ENCODE data around the gene NLE1.
"Not testable (repeated sequence)": the region's sequence is repeated elsewhere in the genome, so short reads cannot be mapped to it uniquely, and the experiment has no call there.

NLE1 gene

DNA sequence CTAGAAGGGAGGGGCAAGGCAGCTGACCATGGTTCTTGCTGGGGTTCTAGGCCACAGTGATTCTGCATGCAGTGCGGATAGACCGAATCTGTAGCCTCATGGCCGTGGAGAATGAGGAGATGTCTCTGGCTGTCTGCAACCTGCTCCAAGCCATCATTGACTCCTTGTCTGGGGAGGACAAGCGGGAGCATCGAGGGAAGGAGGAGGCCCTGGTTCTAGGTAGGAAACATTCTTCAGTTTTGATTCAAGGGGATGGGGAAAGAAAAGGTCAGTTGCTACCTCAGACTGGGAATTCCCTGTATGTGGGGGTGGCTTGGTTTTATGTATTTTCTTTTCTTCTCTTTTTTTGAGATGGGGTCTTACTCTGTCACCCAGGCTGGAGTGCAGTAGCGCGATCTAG lies 13.1 kb upstream of the NLE1 start:
- H3K9ac ChIP-seq (ENCODE audit: insufficient read length), result no peak overlapping the region
- no peak for TF ChIP-seq POLR2AphosphoS5 (IDR thresholded peaks at IDR 0.05; ENCODE audit: borderline replicate concordance, low read depth, low read length)
- TF ChIP-seq FOXP2 (optimal IDR thresholded peaks at IDR 0.05; ENCODE audit: control extremely low read depth, extremely low read length, insufficient read depth), result no peak
- TF ChIP-seq EZH2 (IDR thresholded peaks at IDR 0.05), result no peak
- no peaks in the 10 kb centered on the region for H3K9me3 ChIP-seq (ENCODE audit: low read depth, low read length)
- no peak for DNase-seq (ENCODE audit: low read depth, low spot score)
- H3K27ac ChIP-seq, result no peak overlapping the region
- H3K4me3 ChIP-seq, result no peak overlapping the region
- no peaks in the 10 kb centered on the region for H3K36me3 ChIP-seq (ENCODE audit: insufficient read depth, low read length)

DNA sequence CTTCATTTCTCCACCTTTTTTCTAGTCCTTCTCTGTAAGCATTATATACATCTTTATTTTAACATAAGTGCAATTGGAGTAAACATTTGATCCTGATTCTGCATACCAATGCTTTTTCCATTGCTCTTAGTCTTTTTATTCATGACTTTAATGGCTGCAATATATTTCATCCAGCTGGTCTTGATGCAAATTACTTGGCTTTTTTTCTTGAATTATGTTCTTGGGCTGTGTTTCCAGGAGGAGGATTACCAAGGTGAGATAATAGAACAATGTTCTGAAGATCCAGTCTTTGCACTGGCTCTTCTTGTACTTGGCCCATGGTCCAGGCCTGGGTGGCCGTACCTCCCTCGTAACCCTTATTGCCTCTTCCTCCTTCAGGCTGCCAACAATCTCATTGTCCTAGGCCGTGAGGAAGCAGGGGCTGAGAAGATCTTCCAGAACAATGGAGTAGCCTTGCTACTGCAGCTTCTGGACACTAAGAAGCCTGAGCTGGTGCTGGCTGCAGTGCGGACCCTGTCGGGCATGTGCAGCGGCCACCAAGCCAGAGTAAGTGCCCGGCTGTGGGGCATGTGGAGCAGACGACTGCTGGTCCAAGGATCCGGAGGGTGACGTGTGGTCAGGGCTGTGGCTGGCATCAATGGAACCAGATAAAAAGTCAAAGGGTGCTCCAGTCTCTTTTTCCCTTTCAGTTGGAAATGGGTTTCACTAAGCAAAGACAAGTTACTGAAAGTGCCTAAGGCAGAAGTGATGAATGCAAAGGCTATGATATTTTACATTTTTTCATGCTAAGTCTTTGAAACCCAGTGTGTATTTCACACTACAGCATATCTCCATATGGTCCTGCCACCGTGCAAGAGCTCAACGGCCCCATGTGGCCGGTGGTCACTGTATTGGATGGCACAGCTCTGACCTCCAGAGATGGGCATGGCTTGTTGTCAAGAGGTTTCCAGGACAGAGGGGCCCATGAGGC lies 12.4 kb upstream of the NLE1 start:
- TF ChIP-seq FOXP2 (optimal IDR thresholded peaks at IDR 0.05; ENCODE audit: control extremely low read depth, extremely low read length, insufficient read depth) (no peak), POLR2AphosphoS5 (IDR thresholded peaks at IDR 0.05; ENCODE audit: borderline replicate concordance, low read depth, low read length) (no peak), EZH2 (IDR thresholded peaks at IDR 0.05) (no peak)
- no peak for DNase-seq (ENCODE audit: low read depth, low spot score)
- H3K27ac ChIP-seq, result no peak overlapping the region

DNA sequence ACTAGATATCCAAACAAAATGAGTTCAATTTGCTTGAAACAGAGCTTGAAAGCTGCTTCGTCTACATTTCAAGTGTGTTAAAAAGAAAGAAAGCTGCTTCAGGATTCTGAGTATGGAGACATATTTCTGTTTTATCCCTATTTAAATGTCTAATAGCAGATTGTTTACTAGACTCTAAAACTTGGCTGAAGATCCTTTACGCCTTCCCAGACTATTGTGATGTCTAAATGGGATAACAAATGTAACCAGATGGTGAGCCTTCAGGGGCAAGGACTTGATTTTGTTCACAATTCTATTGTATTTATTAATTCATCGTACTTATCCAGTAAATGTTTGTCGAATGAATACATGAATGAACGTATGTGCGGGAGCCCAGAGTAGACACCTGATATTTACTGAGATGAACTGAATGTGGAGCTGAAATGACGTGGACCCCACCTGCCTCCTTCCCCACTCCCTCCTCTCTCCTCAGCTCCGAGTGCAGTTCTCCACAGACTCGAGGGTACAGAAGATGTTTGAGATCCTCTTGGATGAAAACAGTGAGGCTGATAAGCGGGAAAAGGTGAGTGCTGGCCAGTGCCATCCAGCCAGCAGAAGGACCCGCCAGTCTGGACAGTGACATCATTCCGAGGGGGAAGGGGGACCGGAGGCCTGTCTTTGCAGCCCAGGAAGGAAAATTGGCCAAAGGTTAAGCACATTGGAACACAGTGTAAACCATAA lies 10.5 kb upstream of the NLE1 start:
- no peaks in the 10 kb centered on the region for H3K36me3 ChIP-seq (ENCODE audit: insufficient read depth, low read length)
- no peaks in the 10 kb centered on the region for H3K9me3 ChIP-seq (ENCODE audit: low read depth, low read length)
- TF ChIP-seq POLR2AphosphoS5 (IDR thresholded peaks at IDR 0.05; ENCODE audit: borderline replicate concordance, low read depth, low read length) (no peak), FOXP2 (optimal IDR thresholded peaks at IDR 0.05; ENCODE audit: control extremely low read depth, extremely low read length, insufficient read depth) (no peak), EZH2 (IDR thresholded peaks at IDR 0.05) (no peak)
- no peak overlapping the region for H3K4me3 ChIP-seq
- no peak overlapping the region for H3K9ac ChIP-seq (ENCODE audit: insufficient read length)
- DNase-seq (ENCODE audit: low read depth, low spot score), result no peak
- no peak overlapping the region for H3K27ac ChIP-seq

More for the DNA sequence above, 12.4 kb upstream of the NLE1 start:
- Histone ChIP-seq H3K36me3 (ENCODE audit: insufficient read depth, low read length) (no peaks in the 10 kb centered on the region), H3K9ac (ENCODE audit: insufficient read length) (no peak overlapping the region), H3K4me3 (no peak overlapping the region), H3K9me3 (ENCODE audit: low read depth, low read length) (no peaks in the 10 kb centered on the region)

DNA sequence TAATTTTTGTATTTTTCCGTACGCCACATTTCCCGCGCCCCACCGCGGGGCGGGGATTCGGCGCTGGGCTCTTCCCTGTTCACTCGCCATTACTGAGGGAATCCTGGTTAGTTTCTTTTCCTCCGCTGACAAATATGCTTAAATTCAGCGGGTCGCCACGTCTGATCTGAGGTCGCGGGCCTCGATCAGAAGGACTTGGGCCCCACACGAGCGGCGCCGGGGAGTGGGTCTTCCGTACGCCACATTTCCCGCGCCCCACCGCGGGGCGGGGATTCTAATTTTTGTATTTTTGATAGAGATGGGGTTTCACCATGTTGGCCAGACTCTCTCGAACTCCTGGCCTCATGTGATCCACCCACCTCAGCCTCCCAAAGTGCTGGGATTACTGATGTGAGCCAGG lies 9.0 kb upstream of the NLE1 start:
- H3K9me3 ChIP-seq (ENCODE audit: low read depth, low read length); H3K36me3 ChIP-seq (ENCODE audit: insufficient read depth, low read length); H3K27ac ChIP-seq; DNase-seq (ENCODE audit: low read depth, low spot score); H3K4me3 ChIP-seq; H3K9ac ChIP-seq (ENCODE audit: insufficient read length): not testable (repeated sequence)

DNA sequence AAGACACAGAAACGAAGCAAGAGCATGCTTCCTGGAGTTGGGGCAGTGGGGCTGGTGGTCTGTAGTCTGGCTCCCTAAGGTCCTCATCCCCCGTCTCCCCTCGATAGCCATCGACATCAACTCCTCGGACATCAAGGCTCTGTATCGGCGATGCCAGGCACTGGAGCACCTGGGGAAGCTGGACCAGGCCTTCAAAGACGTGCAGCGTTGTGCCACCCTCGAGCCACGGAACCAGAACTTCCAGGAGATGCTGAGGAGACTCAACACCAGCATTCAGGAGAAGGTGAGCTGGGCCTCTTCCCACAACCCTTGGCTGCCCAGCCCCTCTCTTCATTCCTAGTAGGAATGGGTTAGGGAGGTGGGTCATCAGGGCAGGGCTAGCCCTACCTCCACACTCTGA lies 7.8 kb upstream of the NLE1 start:
- DNase-seq (ENCODE audit: low read depth, low spot score), result no peak
- Histone ChIP-seq H3K9ac (ENCODE audit: insufficient read length) (no peak overlapping the region), H3K27ac (no peak overlapping the region), H3K4me3 (no peak overlapping the region), H3K9me3 (ENCODE audit: low read depth, low read length) (no peaks in the 10 kb centered on the region), H3K36me3 (ENCODE audit: insufficient read depth, low read length) (no peaks in the 10 kb centered on the region)
- TF ChIP-seq EZH2 (IDR thresholded peaks at IDR 0.05) (no peak), FOXP2 (optimal IDR thresholded peaks at IDR 0.05; ENCODE audit: control extremely low read depth, extremely low read length, insufficient read depth) (no peak), POLR2AphosphoS5 (IDR thresholded peaks at IDR 0.05; ENCODE audit: borderline replicate concordance, low read depth, low read length) (no peak)

DNA sequence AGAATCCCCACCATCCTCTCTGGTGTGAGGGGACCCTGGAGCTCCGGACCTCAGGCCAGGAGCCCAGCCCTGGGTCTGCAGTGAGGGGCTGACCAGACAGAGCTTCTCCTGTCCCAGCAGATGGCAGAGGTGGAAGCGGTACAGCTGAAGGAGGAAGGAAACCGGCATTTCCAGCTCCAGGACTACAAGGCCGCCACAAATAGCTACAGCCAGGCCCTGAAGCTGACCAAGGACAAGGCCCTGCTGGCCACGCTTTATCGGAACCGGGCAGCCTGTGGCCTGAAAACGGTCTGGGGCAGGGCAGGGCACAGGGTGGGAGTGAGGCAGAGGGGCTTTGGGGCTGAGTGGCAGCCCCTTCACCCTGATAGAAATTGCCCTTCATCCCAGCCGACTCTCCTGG lies 6.0 kb upstream of the NLE1 start:
- TF ChIP-seq POLR2AphosphoS5 (IDR thresholded peaks at IDR 0.05; ENCODE audit: borderline replicate concordance, low read depth, low read length) (no peak), EZH2 (IDR thresholded peaks at IDR 0.05) (no peak), FOXP2 (optimal IDR thresholded peaks at IDR 0.05; ENCODE audit: control extremely low read depth, extremely low read length, insufficient read depth) (no peak)
- Histone ChIP-seq H3K9ac (ENCODE audit: insufficient read length) (no peak overlapping the region), H3K4me3 (no peak overlapping the region), H3K27ac (no peak overlapping the region), H3K9me3 (ENCODE audit: low read depth, low read length) (no peaks in the 10 kb centered on the region), H3K36me3 (ENCODE audit: insufficient read depth, low read length) (no peaks in the 10 kb centered on the region)
- DNase-seq (ENCODE audit: low read depth, low spot score), result no peak

DNA sequence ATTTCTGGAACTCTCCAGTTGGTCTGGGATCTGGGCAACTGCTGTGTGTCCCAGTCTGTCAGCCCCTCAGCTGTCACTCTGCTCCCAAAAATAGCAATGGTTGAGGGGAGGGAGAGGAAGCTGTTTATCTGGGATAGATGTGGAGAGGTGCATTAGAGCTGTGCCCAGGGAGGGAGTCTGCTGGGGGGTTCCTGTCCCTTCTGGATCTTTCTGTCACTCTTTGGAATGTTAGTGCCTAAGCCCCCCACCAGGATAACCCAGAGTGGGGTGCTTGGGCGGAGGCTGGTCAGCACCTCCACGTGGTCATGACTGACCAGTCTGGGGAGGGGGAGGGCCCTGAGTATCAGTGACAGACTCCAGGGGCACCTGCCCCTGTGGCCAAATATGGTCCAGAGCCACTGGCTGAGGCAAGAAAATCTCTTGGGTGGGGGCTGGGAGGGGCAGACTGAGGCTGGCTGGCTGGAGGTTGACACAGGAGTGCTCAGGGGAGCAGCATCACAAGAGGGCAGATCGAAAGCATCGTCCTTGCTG lies 5.3 kb upstream of the NLE1 start, which contains the start of gene UNC45B:
TSS of gene UNC45B (plus strand) at position 443 of the 531 bp plus-strand sequence. CDS start 447 bp downstream, outside the sequence.
- DNase-seq (ENCODE audit: low read depth, low spot score), result no peak
- TF ChIP-seq EZH2 (IDR thresholded peaks at IDR 0.05) (no peak), FOXP2 (optimal IDR thresholded peaks at IDR 0.05; ENCODE audit: control extremely low read depth, extremely low read length, insufficient read depth) (no peak), POLR2AphosphoS5 (IDR thresholded peaks at IDR 0.05; ENCODE audit: borderline replicate concordance, low read depth, low read length) (no peak)
- H3K9me3 ChIP-seq (ENCODE audit: low read depth, low read length), result no peaks in the 10 kb centered on the region
- H3K9ac ChIP-seq (ENCODE audit: insufficient read length), result no peak within 1 kb of the TSS
- no peak within 1 kb of the TSS for H3K4me3 ChIP-seq
- no peak within 1 kb of the TSS for H3K27ac ChIP-seq
- H3K36me3 ChIP-seq (ENCODE audit: insufficient read depth, low read length), result no peaks in the 10 kb centered on the region

DNA sequence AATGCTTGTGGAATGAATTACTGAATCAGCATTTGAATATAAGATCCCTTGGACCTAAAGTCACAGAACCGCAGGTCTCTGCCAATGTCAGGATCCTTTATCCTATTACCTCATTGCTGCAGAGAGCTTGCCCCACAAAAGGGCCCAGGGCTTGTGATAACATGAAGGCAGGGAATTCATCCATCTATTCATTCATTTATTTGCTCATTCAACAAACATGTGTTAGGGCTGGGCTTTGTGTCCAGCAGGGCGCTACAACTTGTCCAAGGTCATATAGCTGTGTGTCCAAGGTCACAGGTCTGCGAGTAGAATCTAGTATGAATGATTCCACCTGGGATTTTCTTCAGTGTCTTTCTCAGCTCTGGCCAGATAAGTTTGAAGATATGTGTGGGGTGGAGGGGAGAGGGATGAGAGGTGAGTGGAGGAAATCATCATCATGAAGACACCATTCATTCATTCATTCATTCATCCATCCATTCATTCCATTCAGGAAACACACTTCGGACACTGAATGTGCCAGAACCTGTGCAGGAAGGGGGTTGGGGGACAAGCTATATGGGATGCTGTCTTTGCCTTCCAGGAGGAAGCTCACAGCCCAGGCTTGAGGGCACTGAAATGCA lies 4.2 kb upstream of the NLE1 start:
- Histone ChIP-seq H3K36me3 (ENCODE audit: insufficient read depth, low read length) (no peaks in the 10 kb centered on the region), H3K27ac (no peak overlapping the region), H3K9ac (ENCODE audit: insufficient read length) (no peak overlapping the region), H3K4me3 (no peak overlapping the region), H3K9me3 (ENCODE audit: low read depth, low read length) (no peaks in the 10 kb centered on the region)
- TF ChIP-seq FOXP2 (optimal IDR thresholded peaks at IDR 0.05; ENCODE audit: control extremely low read depth, extremely low read length, insufficient read depth), result no peak
- TF ChIP-seq POLR2AphosphoS5 (IDR thresholded peaks at IDR 0.05; ENCODE audit: borderline replicate concordance, low read depth, low read length), result no peak
- TF ChIP-seq EZH2 (IDR thresholded peaks at IDR 0.05), result no peak
- no peak for DNase-seq (ENCODE audit: low read depth, low spot score)

Data from SK-N-MC (cell line).